ENCODE data around the gene KRT40. TPM values are rescaled to one million over a fixed set of nuclear protein-coding genes. Genes with fewer than 3 reads are reported as not detected.

KRT40 gene
- total and polyA plus RNA-seq, 2 donors (not counting 1 experiment from before 2014, with no cell fraction given) = not detected

- Mint-ChIP-seq H3K4me3 (no peak overlapping the region), H3K27me3 (peaks cover 46% of the 10 kb centered on the region), H3K4me1 (no peaks in the 10 kb centered on the region), H3K27ac (no peak overlapping the region), H3K9me3 (ENCODE audit: insufficient read depth) (no peaks in the 10 kb centered on the region)
- ChIA-PET CTCF (no interaction called here), POLR2A (no interaction called here)
- TF ChIP-seq CTCF (IDR thresholded peaks at IDR 0.05) (no peak), EZH2 (IDR thresholded peaks at IDR 0.05; ENCODE audit: borderline replicate concordance, insufficient read depth, low read depth, low read length, poor library complexity, severe bottlenecking) (no peak)
- Histone ChIP-seq H3K79me2 (ENCODE audit: control insufficient read depth, insufficient read depth, low read length) (no peaks in the 10 kb centered on the region), H3K27ac (ENCODE audit: low read length in 2 of 2) (no peak overlapping the region), H3K9me3 (ENCODE audit: control extremely low read depth in 1 of 3, control insufficient read depth in 2 of 3, insufficient read depth in 1 of 3, low read length in 2 of 3) (peaks cover 0 to 1% (median 0%) of the 10 kb centered on the region in 3 donors), H3K4me1 (ENCODE audit: control insufficient read depth in 2 of 2, insufficient read depth in 2 of 2, low read length in 2 of 2) (no peaks in the 10 kb centered on the region), H4K20me1 (ENCODE audit: control insufficient read depth, insufficient read depth, low read length, poor library complexity, severe bottlenecking) (no peaks in the 10 kb centered on the region), H3K4me2 (replicated peaks; ENCODE audit: low read depth, low read length, poor library complexity, severe bottlenecking) (no peak overlapping the region), H3K4me3 (ENCODE audit: control extremely low read depth in 1 of 5, extremely low read depth in 1 of 5, insufficient read depth in 1 of 5, low read depth in 2 of 5, low read length in 4 of 5) (no peak overlapping the region), H3K27me3 (replicated peaks in 1 of 4; ENCODE audit: control extremely low read depth in 1 of 4, control insufficient read depth in 3 of 4, insufficient read depth in 4 of 4, low read length in 3 of 4) (peaks cover 0 to 10% (median 5%) of the 10 kb centered on the region in 4 experiments), H3K9ac (ENCODE audit: low read length) (no peak overlapping the region), H2AFZ (ENCODE audit: insufficient read depth, low read depth, low read length, poor library complexity, severe bottlenecking) (no peak overlapping the region), H3K36me3 (replicated peaks in 1 of 2; ENCODE audit: control extremely low read depth in 1 of 2, control insufficient read depth in 1 of 2, extremely low read depth in 1 of 2, insufficient read depth in 2 of 2, low read length in 1 of 2) (no peaks in the 10 kb centered on the region)
- intact Hi-C loops (cut with micrococcal nuclease) = no loop called here
- WGBS (ENCODE audit: insufficient coverage) = 82% methylated on average over 1 of the region's 2 CpGs
- DNase-seq (no peak), ATAC-seq (ENCODE audit: low read depth) (no peak)
These were observed 13.2 kb upstream of the KRT40 start for GRCh38 chr17:40997361-40997760.

GRCh38 chr17:40996829-40997228, 12.7 kb upstream of the KRT40 start:
- no peak overlapping the region for H3K4me3 Mint-ChIP-seq
- ATAC-seq (ENCODE audit: low read depth) (no peak), DNase-seq (no peak)
- no peak overlapping the region for H3K27ac Mint-ChIP-seq
- Histone ChIP-seq H3K9me3 (ENCODE audit: control extremely low read depth in 1 of 3, control insufficient read depth in 2 of 3, insufficient read depth in 1 of 3, low read length in 2 of 3) (peaks cover 0 to 1% (median 0%) of the 10 kb centered on the region in 3 donors), H2AFZ (ENCODE audit: insufficient read depth, low read depth, low read length, poor library complexity, severe bottlenecking) (no peak overlapping the region), H4K20me1 (ENCODE audit: control insufficient read depth, insufficient read depth, low read length, poor library complexity, severe bottlenecking) (no peaks in the 10 kb centered on the region), H3K79me2 (ENCODE audit: control insufficient read depth, insufficient read depth, low read length) (no peaks in the 10 kb centered on the region), H3K27ac (ENCODE audit: low read length in 2 of 2) (no peak overlapping the region), H3K9ac (ENCODE audit: low read length) (no peak overlapping the region), H3K4me3 (ENCODE audit: control extremely low read depth in 1 of 5, extremely low read depth in 1 of 5, insufficient read depth in 1 of 5, low read depth in 2 of 5, low read length in 4 of 5) (no peak overlapping the region), H3K27me3 (replicated peaks in 1 of 4; ENCODE audit: control extremely low read depth in 1 of 4, control insufficient read depth in 3 of 4, insufficient read depth in 4 of 4, low read length in 3 of 4) (peaks cover 0 to 10% (median 6%) of the 10 kb centered on the region in 4 experiments), H3K36me3 (replicated peaks in 1 of 2; ENCODE audit: control extremely low read depth in 1 of 2, control insufficient read depth in 1 of 2, extremely low read depth in 1 of 2, insufficient read depth in 2 of 2, low read length in 1 of 2) (no peaks in the 10 kb centered on the region), H3K4me1 (ENCODE audit: control insufficient read depth in 2 of 2, insufficient read depth in 2 of 2, low read length in 2 of 2) (no peaks in the 10 kb centered on the region), H3K4me2 (replicated peaks; ENCODE audit: low read depth, low read length, poor library complexity, severe bottlenecking) (no peak overlapping the region)
- WGBS (ENCODE audit: insufficient coverage) = no CpG with 5 or more reads among the region's 4 CpGs
- POLR2A ChIA-PET = no interaction called here
- intact Hi-C loops (cut with micrococcal nuclease) = no loop called here
- CTCF ChIA-PET = no interaction called here
- TF ChIP-seq EZH2 (IDR thresholded peaks at IDR 0.05; ENCODE audit: borderline replicate concordance, insufficient read depth, low read depth, low read length, poor library complexity, severe bottlenecking) (no peak), CTCF (IDR thresholded peaks at IDR 0.05) (no peak)
- H3K9me3 Mint-ChIP-seq (ENCODE audit: insufficient read depth) = no peaks in the 10 kb centered on the region
- peaks cover 49% of the 10 kb centered on the region for H3K27me3 Mint-ChIP-seq
- no peaks in the 10 kb centered on the region for H3K4me1 Mint-ChIP-seq
